AG09319 (cell line): ENCODE results near the gene KCMF1.

Experiments used
- DNase-seq: peaks from one replicate; pipeline ENCODE4 v3.0.0-alpha.2; 2010; ENCODE audit warnings: low read depth; ENCODE audit errors: extremely low read depth
- CTCF ChIP-seq: IDR thresholded peaks from 2 replicates; pipeline ENCODE4 v1.5.1; 2011; ENCODE audit warnings: low read depth, mild to moderate bottlenecking, inconsistent platforms, low read length, moderate library complexity

Gene KCMF1

DNA sequence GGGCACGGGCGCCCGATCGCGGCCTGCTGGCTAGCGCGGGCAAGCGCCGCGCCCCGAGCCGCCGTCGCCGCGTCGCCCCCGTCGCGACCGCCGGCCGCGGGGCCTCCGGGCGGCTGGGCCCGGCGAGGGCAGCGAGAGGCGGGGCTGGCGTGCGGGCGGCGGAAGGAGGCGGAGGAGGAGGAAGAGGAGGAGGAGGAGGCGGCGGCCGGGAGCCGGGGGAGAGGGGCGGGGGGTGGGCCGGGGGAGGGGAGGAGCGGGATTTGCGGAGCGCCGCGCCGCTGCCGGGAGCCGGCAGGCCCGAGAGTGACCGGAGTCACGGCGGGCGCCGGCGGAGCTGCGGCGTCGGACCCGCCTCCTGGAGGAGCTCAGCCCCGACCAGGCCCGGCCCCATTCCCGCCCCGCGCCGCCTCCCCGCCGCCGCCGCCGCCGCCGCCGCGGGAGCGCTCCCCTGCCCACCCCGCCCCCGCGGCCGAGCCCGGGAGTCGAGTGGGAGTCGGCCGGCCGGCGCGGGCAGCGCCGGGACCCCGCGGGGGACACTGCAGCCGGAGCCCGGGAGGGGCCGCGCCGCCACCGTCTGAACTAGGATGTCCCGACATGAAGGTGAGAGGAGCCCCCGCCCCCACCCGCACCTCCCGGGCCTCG, at the start of gene KCMF1:
TSS of gene KCMF1 (plus strand) at position 294 of the 642 bp plus-strand sequence. CDS start at position 585, 291 bp downstream.
- DNase-seq = peak; percentile 56
- TF ChIP-seq CTCF = no peak

DNA sequence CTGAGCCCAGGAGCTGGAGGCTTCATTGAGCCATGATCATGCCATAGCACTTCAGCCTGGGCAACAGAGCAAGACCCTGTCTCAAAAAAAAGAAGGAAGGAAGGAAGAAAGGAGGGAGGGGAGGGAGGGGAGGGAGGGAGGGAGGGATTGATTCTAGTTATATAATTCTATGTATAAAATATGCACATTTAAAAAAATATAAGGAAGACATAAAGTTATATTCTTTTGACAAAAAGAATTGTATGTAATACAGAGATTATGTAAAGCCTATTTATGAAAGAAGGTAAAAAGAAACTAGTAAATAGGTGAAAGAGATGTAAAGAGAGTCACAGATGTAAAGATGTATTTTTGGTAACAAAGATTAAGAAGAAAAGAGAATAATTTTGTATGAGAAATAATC, 48.0 kb upstream of the KCMF1 start:
- TF ChIP-seq CTCF = no peak
- DNase-seq = no peak

- no peak for DNase-seq
These were observed 46.5 kb upstream of the KCMF1 start for GRCh38 chr2:84924173-84925106.

DNA sequence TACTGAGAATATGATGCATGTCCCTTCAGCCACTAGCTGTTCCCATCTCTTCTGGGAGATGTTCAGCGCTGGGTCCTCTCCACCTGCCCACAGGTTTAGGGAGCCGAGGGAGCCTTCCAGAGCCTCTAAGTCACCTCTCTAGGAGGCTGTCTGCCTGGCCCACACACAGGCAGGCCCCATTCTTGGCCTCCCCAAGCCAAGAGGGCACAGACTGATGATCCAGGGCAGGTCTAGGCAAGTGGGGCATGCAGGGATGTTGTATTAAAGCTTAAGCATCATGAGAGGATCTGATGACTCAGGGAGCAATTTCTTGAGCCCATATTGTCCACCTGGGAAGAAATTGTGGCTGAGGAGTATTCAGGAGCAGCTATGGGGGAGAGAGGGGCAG, 45.6 kb upstream of the KCMF1 start:
- DNase-seq = no peak
- no peak for TF ChIP-seq CTCF

More at GRCh38 chr2:84924173-84925106, 46.5 kb upstream of the KCMF1 start:
- no peak for TF ChIP-seq CTCF

DNA sequence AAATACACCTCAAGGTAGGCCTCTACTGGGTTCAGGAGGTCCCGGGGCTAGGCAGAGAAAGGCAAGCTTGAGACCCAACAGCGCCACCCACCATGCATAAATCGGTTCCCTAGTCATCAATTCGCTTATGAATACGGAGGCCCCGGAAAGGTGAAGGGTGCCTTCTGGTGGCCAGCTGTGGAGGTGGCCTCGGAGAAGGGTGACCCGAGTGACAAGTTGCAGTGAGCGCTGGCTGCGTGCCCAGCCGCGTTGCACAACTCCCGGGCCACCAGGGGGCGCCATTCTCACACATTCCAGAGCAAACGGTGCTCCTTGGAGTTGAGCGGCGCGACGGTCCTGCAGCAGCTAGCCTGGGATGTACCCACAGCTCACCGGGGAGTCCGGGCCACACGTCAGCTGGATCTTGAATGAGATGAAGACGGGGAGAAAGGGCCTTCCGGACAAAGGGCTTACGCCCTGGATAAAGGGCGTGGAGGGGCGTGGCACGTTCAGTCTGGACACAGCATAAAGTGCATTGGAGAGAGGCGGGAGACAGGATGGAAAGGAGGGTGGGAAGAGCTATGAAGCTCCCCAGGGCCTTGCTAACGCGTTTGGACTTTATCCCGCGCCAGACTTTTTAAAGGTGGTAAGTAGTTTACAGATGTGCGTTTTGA, 45.1 kb upstream of the KCMF1 start:
- DNase-seq = peak; percentile 71
- peak; percentile 82 for TF ChIP-seq CTCF

GRCh38 chr2:84927275-84927627, 43.7 kb upstream of the KCMF1 start:
- TF ChIP-seq CTCF = no peak
- DNase-seq = no peak

DNA sequence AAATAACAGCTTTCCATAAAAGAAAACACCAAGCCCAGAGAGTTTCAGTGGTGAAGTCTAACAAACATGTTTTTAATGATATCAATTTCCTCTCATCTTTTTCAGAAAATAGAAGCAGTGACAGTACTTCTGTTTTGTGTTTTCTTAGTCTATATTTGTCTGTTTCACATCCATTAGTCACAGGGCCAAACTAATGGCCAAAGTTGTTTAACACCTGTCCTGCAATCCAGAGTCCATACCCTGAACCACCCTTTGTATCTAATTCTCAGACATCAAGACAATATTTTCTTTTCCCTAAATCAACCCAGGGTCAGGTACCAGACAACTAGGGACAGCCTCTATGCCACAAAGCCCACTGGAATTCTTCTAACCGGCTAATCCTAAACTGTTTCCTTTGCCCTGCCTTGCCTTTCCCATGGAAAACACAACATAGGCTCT, 39.6 kb upstream of the KCMF1 start:
- DNase-seq = no peak
- no peak for TF ChIP-seq CTCF
